Activated naive CD4-positive, alpha-beta T cell treated with anti-CD3 and anti-CD28 coated beads, Interleukin-2, amount 50 U/mL, for 72 hours (primary cell): ENCODE results near the gene PER3. TPM values are rescaled to one million over a fixed set of nuclear protein-coding genes. Genes with fewer than 3 reads are reported as not detected.
A peak's percentile ranks its signal among the peaks of the same experiment; 100 is the strongest.

Experiments
- ATAC-seq, 2 donors: fragments of 150-1000 bp; cut with Tn5 transposase; 2 replicates each; pipeline ENCODE4 v1.10.0; 2021; ENCODE audit warnings: mild to moderate bottlenecking in 2 of 2, moderate library complexity in 2 of 2
- DNase-seq, 2 donors: peaks; one replicate each; pipeline ENCODE4 v3.0.0; 2021 to 2022; ENCODE audit warnings: low spot score in 2 of 2
- H3K27ac Mint-ChIP-seq, 2 donors: one replicate each; pipeline ENCODE4 v1.8.0; 2022; ENCODE audit warnings: mild to moderate bottlenecking in 2 of 2, mixed read lengths in 2 of 2
- H3K36me3 Mint-ChIP-seq, 2 donors: one replicate each; pipeline ENCODE4 v1.8.0; 2022; ENCODE audit warnings: mixed read lengths in 2 of 2
- H3K9me3 Mint-ChIP-seq, 2 donors: one replicate each; pipeline ENCODE4 v1.8.0; 2022; ENCODE audit warnings: mixed read lengths in 2 of 2
- total RNA-seq, 2 donors: library from RNA; stranded (reverse); gene quantifications; one replicate each; pipeline ENCODE4 v1.2.3, GENCODE V29; 2022

The PER3 gene
- total RNA-seq, 2 donors from 2014 or later: 3.5 to 7.5 TPM

- Mint-ChIP-seq H3K9me3 (peaks cover 3 to 13% of the 10 kb centered on the region in 2 donors), H3K27ac (no peak overlapping the region), H3K36me3 (peaks cover 5 to 10% of the 10 kb centered on the region in 2 donors)
- ATAC-seq (no peak), DNase-seq (no peak)
Observed at GRCh38 chr1:7873801-7874795, 90.0 kb downstream of the PER3 start.

GRCh38 chr1:7878027-7878426 is 93.9 kb downstream of the PER3 start:
- Mint-ChIP-seq H3K27ac (no peak overlapping the region), H3K36me3 (peaks cover 5 to 10% of the 10 kb centered on the region in 2 donors), H3K9me3 (peaks cover 3 to 13% of the 10 kb centered on the region in 2 donors)
- ATAC-seq (no peak), DNase-seq (no peak)

GRCh38 chr1:7879228-7879627 is 95.1 kb downstream of the PER3 start:
- H3K9me3 Mint-ChIP-seq: peaks cover 3 to 13% of the 10 kb centered on the region in 2 donors
- peaks cover 5 to 10% of the 10 kb centered on the region in 2 donors for H3K36me3 Mint-ChIP-seq
- H3K27ac Mint-ChIP-seq: no peak overlapping the region
- ATAC-seq: no peak
- no peak for DNase-seq

- no peak for ATAC-seq
Observed at GRCh38 chr1:7884757-7885156, 100.7 kb downstream of the PER3 start.

GRCh38 chr1:7885513-7886404 is 101.7 kb downstream of the PER3 start:
- Mint-ChIP-seq H3K36me3 (no peaks in the 10 kb centered on the region), H3K9me3 (peaks cover 0 to 7% of the 10 kb centered on the region in 2 donors), H3K27ac (no peak overlapping the region)
- peak in 1 of 2 donors; percentile 28 for DNase-seq
- peak; percentile 48 to 53 for ATAC-seq

More at GRCh38 chr1:7884757-7885156, 100.7 kb downstream of the PER3 start:
- H3K36me3 Mint-ChIP-seq: no peaks in the 10 kb centered on the region
- no peak for DNase-seq
- H3K27ac Mint-ChIP-seq: no peak overlapping the region
- H3K9me3 Mint-ChIP-seq: peaks cover 0 to 7% of the 10 kb centered on the region in 2 donors

- ATAC-seq: no peak
- no peak for DNase-seq
- H3K9me3 Mint-ChIP-seq: peaks cover 0 to 7% of the 10 kb centered on the region in 2 donors
- no peaks in the 10 kb centered on the region for H3K36me3 Mint-ChIP-seq
- H3K27ac Mint-ChIP-seq: no peak overlapping the region
Observed at GRCh38 chr1:7886405-7886745, 102.3 kb downstream of the PER3 start.

GRCh38 chr1:7888248-7889081 is 104.4 kb downstream of the PER3 start:
- ATAC-seq: no peak
- no peak for DNase-seq
- Mint-ChIP-seq H3K36me3 (no peaks in the 10 kb centered on the region), H3K9me3 (peaks cover 0 to 7% of the 10 kb centered on the region in 2 donors), H3K27ac (no peak overlapping the region)

GRCh38 chr1:7890853-7891252 is 106.8 kb downstream of the PER3 start:
- Mint-ChIP-seq H3K27ac (no peak overlapping the region), H3K9me3 (no peaks in the 10 kb centered on the region), H3K36me3 (no peaks in the 10 kb centered on the region)
- DNase-seq: no peak
- no peak for ATAC-seq

GRCh38 chr1:7891804-7892203 is 107.7 kb downstream of the PER3 start:
- Mint-ChIP-seq H3K9me3 (no peaks in the 10 kb centered on the region), H3K27ac (no peak overlapping the region), H3K36me3 (no peaks in the 10 kb centered on the region)
- no peak for DNase-seq
- ATAC-seq: no peak

GRCh38 chr1:7893529-7894180 is 109.6 kb downstream of the PER3 start:
- DNase-seq: no peak
- Mint-ChIP-seq H3K27ac (no peak overlapping the region), H3K9me3 (no peaks in the 10 kb centered on the region), H3K36me3 (no peaks in the 10 kb centered on the region)
- ATAC-seq: no peak

Other genes starting within 250 kb of the PER3 start
- 10 to 100 TPM; 20.4 to 28.5 TPM for gene VAMP3, start 13.0 kb upstream of the PER3 start, total RNA-seq
- under 1 TPM in 1 of 2 donors, not detected in 1; 0.14 TPM for gene UTS2, start 68.8 kb downstream of the PER3 start, total RNA-seq
- gene TNFRSF9, start 156.5 kb downstream of the PER3 start, total RNA-seq: 10 to 100 TPM; 10.8 to 66.8 TPM
- gene PARK7, start 177.4 kb downstream of the PER3 start, total RNA-seq: 100 to 1,000 TPM; 385 to 475 TPM
- gene ERRFI1, start 242.0 kb downstream of the PER3 start, total RNA-seq: 1 to 10 TPM; 1.9 to 2.3 TPM